IPS-15b (cell line): ENCODE data around the gene TNK2.

Experiments used
- H3K27me3 ChIP-seq: one replicate; pipeline ENCODE4 v1.6.1; 2013; ENCODE audit warnings: low read length; ENCODE audit not compliant: control insufficient read depth, insufficient read depth
- H3K36me3 ChIP-seq: one replicate; pipeline ENCODE4 v1.6.1; 2013; ENCODE audit warnings: low read length; ENCODE audit not compliant: control insufficient read depth, insufficient read depth
- H3K4me1 ChIP-seq: one replicate; pipeline ENCODE4 v1.6.1; 2013; ENCODE audit warnings: mild to moderate bottlenecking, low read length; ENCODE audit not compliant: control insufficient read depth, insufficient read depth
- H3K4me3 ChIP-seq: one replicate; pipeline ENCODE4 v1.5.1; 2013; ENCODE audit warnings: low read depth, low read length
- H3K9ac ChIP-seq: one replicate; pipeline ENCODE4 v1.6.1; 2013; ENCODE audit warnings: low read depth, mild to moderate bottlenecking, low read length
- H3K9me3 ChIP-seq: one replicate; pipeline ENCODE4 v1.6.1; 2013; ENCODE audit warnings: mild to moderate bottlenecking, low read length; ENCODE audit not compliant: control insufficient read depth, insufficient read depth

Gene TNK2

DNA sequence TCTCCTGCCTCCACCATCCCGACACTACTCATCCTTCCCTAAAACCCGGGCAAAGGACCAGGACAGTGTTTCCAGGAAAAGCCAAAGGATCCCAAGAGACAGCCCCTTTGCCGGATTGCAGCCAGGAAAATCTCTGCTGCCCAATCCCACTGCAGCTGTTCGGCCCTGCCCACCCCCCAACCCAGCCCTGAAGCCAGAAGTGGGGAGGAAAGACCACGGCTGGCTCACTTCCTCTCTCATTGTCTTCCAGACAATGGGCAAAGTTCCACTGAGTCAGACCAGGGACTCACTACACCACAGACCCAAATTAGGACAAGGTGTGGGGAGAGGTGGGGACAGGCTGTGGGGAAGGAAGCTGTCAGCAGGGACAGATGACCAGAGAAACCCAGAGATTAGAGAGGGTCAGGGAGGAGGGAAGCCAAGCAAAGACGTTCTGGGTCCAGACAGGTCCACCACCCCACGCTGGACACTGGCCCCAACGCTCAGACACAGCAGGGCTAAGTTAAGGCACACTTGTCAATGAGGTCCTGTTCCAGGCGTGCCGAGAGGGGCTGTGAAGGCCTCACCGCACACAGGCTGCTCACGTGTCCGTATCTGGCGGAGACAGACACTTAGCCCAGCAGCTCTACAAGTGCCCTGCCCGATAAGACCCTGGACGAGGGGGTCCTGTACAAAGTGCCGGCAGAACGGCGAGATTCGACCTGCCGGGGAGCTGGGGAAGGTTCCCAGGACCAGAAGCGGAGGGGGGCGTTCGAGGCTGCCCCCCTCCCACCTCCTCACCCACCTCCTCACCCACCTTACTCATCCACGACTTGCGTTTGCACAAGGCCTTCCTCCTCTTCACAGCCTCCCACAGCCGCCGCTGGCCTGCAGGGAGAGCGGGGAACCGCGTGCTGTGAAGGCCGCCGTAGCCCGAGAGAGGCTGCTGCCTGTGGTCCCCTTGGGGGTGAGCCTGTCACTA is 21.9 kb downstream of the TNK2 start:
- Histone ChIP-seq H3K36me3 (peaks cover 21% of the 10 kb centered on the region), H3K27me3 (no peaks in the 10 kb centered on the region), H3K9ac (no peak overlapping the region), H3K4me1 (peaks cover 6% of the 10 kb centered on the region), H3K4me3 (no peak overlapping the region), H3K9me3 (no peaks in the 10 kb centered on the region)

GRCh38 chr3:195885036-195885891 is 23.1 kb downstream of the TNK2 start:
- no peaks in the 10 kb centered on the region for H3K9me3 ChIP-seq
- peaks cover 21% of the 10 kb centered on the region for H3K36me3 ChIP-seq
- H3K27me3 ChIP-seq = no peaks in the 10 kb centered on the region
- peaks cover 6% of the 10 kb centered on the region for H3K4me1 ChIP-seq
- H3K4me3 ChIP-seq = no peak overlapping the region
- H3K9ac ChIP-seq = no peak overlapping the region

DNA sequence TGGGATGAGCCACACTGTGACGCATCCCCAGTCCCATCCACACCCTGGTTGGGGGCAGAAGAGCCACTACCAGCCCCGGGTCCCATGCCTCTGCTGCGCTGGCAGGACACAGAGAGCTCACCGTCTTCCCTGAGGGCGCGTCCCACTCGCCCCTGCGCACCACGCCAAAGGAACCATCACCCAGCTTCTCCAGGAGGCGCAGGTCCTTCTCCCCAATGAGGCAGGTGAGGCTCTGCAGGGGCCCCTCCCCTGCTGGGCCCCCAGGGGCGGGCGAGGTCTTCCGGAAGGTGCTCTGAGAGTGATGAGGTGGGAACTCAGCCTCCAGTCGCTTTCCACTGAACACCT is 23.7 kb downstream of the TNK2 start:
- peaks cover 3% of the 10 kb centered on the region for H3K4me1 ChIP-seq
- H3K9ac ChIP-seq = no peak overlapping the region
- H3K4me3 ChIP-seq = no peak overlapping the region

DNA sequence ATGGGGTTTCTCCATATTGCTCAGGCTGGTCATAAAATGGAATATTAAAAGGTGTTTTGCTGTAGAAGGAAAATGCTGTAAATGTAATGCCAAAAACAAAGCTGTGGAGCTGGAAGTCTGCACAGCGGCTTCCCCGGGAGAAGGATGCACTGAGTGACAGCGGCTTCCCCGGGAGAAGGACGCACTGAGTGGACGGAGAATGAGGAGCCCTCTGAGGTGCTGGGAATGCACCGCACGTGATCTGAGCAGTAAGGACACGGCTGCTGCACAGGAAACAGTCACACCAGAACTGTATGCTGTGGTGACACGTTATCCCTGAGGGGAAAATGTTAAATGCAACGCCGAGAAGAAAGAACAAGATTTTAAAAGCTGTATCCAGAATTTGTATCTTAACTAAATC is 24.6 kb downstream of the TNK2 start:
- no peak overlapping the region for H3K9ac ChIP-seq
- no peak overlapping the region for H3K4me3 ChIP-seq
- H3K36me3 ChIP-seq = peaks cover 28% of the 10 kb centered on the region
- no peaks in the 10 kb centered on the region for H3K27me3 ChIP-seq
- H3K4me1 ChIP-seq = no peaks in the 10 kb centered on the region
- H3K9me3 ChIP-seq = no peaks in the 10 kb centered on the region

More for the DNA sequence above, 23.7 kb downstream of the TNK2 start:
- Histone ChIP-seq H3K9me3 (no peaks in the 10 kb centered on the region), H3K27me3 (no peaks in the 10 kb centered on the region), H3K36me3 (peaks cover 25% of the 10 kb centered on the region)

- Histone ChIP-seq H3K27me3 (no peaks in the 10 kb centered on the region), H3K9ac (no peak overlapping the region), H3K4me3 (no peak overlapping the region), H3K4me1 (no peaks in the 10 kb centered on the region), H3K9me3 (no peaks in the 10 kb centered on the region), H3K36me3 (peaks cover 33% of the 10 kb centered on the region)
Measured at GRCh38 chr3:195883160-195883559, 25.2 kb downstream of the TNK2 start.

GRCh38 chr3:195882002-195882441 is 26.3 kb downstream of the TNK2 start:
- H3K36me3 ChIP-seq = peaks cover 36% of the 10 kb centered on the region
- no peak overlapping the region for H3K9ac ChIP-seq
- no peaks in the 10 kb centered on the region for H3K27me3 ChIP-seq
- no peaks in the 10 kb centered on the region for H3K4me1 ChIP-seq
- H3K4me3 ChIP-seq = no peak overlapping the region
- no peaks in the 10 kb centered on the region for H3K9me3 ChIP-seq

DNA sequence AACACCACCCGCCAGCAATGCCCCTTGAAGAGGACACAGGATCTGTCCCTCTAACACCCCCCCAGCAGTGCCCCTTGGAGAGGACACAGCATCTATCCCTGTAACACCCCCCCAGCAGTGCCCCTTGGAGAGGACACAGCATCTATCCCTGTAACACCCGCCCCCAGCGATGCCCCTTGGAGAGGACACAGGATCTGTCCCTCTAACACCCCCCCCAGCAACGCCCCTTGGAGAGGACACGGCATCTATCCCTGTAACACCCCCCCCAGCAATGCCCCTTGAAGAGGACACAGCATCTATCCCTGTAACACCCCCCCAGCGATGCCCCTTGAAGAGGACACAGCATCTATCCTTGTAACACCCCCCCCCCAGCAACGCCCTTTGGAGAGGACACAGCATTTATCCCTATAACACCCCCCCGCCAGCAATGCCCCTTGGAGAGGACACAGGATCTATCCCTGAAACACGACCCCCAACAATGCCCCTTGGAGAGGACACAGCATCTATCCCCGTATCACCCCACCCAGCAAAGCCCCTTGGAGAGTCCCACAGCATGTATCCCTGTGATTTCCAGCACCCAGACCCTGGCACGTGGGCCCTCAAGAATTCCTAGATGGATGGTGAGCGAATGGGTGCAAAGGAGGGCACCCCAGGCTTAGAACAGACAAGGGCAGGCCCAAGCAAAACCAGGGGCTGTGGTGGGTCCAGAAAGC is 26.9 kb downstream of the TNK2 start:
- no peak overlapping the region for H3K4me3 ChIP-seq
- H3K9ac ChIP-seq = no peak overlapping the region
- H3K4me1 ChIP-seq = no peaks in the 10 kb centered on the region
- H3K27me3 ChIP-seq = no peaks in the 10 kb centered on the region
- H3K36me3 ChIP-seq = peaks cover 36% of the 10 kb centered on the region
- no peaks in the 10 kb centered on the region for H3K9me3 ChIP-seq

DNA sequence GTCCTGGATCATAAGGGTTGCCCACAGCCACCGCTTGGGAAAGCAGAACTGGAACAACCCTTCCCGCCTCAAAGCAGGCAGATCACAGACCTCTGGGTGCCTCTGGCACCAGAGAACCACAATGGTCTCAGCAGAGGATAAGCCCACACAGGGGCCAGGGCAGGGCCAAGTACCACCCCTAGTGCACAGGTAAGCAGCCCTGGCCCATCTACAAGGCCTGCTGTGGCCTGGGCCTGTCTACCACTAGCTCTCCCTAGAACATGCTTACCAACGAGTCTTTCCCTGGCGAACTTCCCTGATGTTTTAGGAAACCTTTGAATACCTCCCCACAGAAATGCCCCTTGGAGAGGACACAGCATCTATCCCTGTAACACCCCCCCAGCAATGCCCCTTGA is 28.3 kb downstream of the TNK2 start:
- H3K36me3 ChIP-seq = peaks cover 36% of the 10 kb centered on the region
- no peaks in the 10 kb centered on the region for H3K4me1 ChIP-seq

GRCh38 chr3:195879416-195880036 is 28.8 kb downstream of the TNK2 start:
- peaks cover 31% of the 10 kb centered on the region for H3K36me3 ChIP-seq
- H3K27me3 ChIP-seq = no peaks in the 10 kb centered on the region
- H3K9ac ChIP-seq = no peak overlapping the region
- H3K9me3 ChIP-seq = no peaks in the 10 kb centered on the region
- H3K4me1 ChIP-seq = no peaks in the 10 kb centered on the region
- H3K4me3 ChIP-seq = no peak overlapping the region

More for the DNA sequence above, 28.3 kb downstream of the TNK2 start:
- Histone ChIP-seq H3K9ac (no peak overlapping the region), H3K4me3 (no peak overlapping the region), H3K27me3 (no peaks in the 10 kb centered on the region), H3K9me3 (no peaks in the 10 kb centered on the region)

GRCh38 chr3:195878424-195879274 is 29.7 kb downstream of the TNK2 start:
- no peaks in the 10 kb centered on the region for H3K4me1 ChIP-seq
- peaks cover 29% of the 10 kb centered on the region for H3K36me3 ChIP-seq
- H3K9ac ChIP-seq = no peak overlapping the region
- no peaks in the 10 kb centered on the region for H3K9me3 ChIP-seq
- no peak overlapping the region for H3K4me3 ChIP-seq
- H3K27me3 ChIP-seq = no peaks in the 10 kb centered on the region
